ENCODE data around the gene F8A1. TPM values are rescaled to one million over a fixed set of nuclear protein-coding genes. Genes with fewer than 3 reads are reported as not detected.

Gene F8A1
- total RNA-seq, result 1.7 and 2.1 TPM in 2 replicates

GRCh38 chrX:154886069-154886788, at the start of gene F8A1:
Gene F8A1, plus strand, starts transcription at chrX:154886355. Its CDS starts 20 bp downstream, at chrX:154886375.

Other genes with a start within 250 kb of the F8A1 start
- gene CTAG2, start 232.8 kb upstream of the F8A1 start, total RNA-seq, result not detected in 2 replicates
- 12.0 and 14.4 TPM in 2 replicates for gene GAB3, start 135.3 kb upstream of the F8A1 start, total RNA-seq
- 36.4 and 53.7 TPM in 2 replicates for gene DKC1, start 123.5 kb upstream of the F8A1 start, total RNA-seq
- gene MPP1, start 80.9 kb upstream of the F8A1 start, total RNA-seq, result 25.3 and 26.8 TPM in 2 replicates
- not detected in 2 replicates for gene SMIM9, start 51.7 kb upstream of the F8A1 start, total RNA-seq
- 15.1 and 22.4 TPM in 2 replicates for gene F8, start 136.4 kb downstream of the F8A1 start, total RNA-seq
- 98.7 and 111 TPM in 2 replicates for gene FUNDC2, start 140.5 kb downstream of the F8A1 start, total RNA-seq
- gene CMC4, start 184.8 kb downstream of the F8A1 start, total RNA-seq, result 9.4 and 10.7 TPM in 2 replicates
- 17.6 and 20.7 TPM in 2 replicates for gene MTCP1, start 184.8 kb downstream of the F8A1 start, total RNA-seq
- 11.3 and 11.5 TPM in 2 replicates for gene BRCC3, start 185.2 kb downstream of the F8A1 start, total RNA-seq

Data from dermis lymphatic vessel endothelial cell (primary cell).